Fibroblast of lung (primary cell): Measurements from ENCODE around the gene PDE3A. TPM values are rescaled to one million over a fixed set of nuclear protein-coding genes. Genes with fewer than 3 reads are reported as not detected.

ENCODE experiments used
- DNase-seq, 2 donors: peaks; one replicate each; pipeline versions ENCODE4 v3.0.0 to v3.0.0-alpha.2; 2010; ENCODE audit warnings: low read depth in 2 of 2
- H2AFZ ChIP-seq: 2 replicates; pipeline ENCODE4 v1.5.1; 2012; ENCODE audit warnings: low read length, control low read depth, inconsistent platforms
- H3K27ac ChIP-seq: 2 replicates; pipeline ENCODE4 v1.5.1; 2011; ENCODE audit warnings: low read length, control low read depth; ENCODE audit not compliant: insufficient read depth
- H3K27me3 ChIP-seq: 2 replicates; pipeline ENCODE4 v1.5.1; 2011; ENCODE audit warnings: mild to moderate bottlenecking, low read length; ENCODE audit not compliant: control insufficient read depth, insufficient read depth
- H3K36me3 ChIP-seq: 2 replicates; pipeline ENCODE4 v1.5.1; 2011; ENCODE audit warnings: low read length; ENCODE audit not compliant: control insufficient read depth, insufficient read depth
- H3K4me1 ChIP-seq: 2 replicates; pipeline ENCODE4 v1.5.1; 2011; ENCODE audit warnings: low read length; ENCODE audit not compliant: control insufficient read depth, insufficient read depth; ENCODE audit errors: extremely low read depth
- H3K4me2 ChIP-seq: 2 replicates; pipeline ENCODE4 v1.5.1; 2011; ENCODE audit warnings: low read length, control low read depth; ENCODE audit not compliant: insufficient read depth; ENCODE audit errors: extremely low read depth
- H3K4me3 ChIP-seq, 4 experiments: fragments of 200-600 bp in 1 of 4; sonication (generic) in 1 of 4; replicated peaks in 1 of 4; 2 replicates each; pipeline ENCODE4 v1.5.1; 2011 to 2016; ENCODE audit warnings: low read length in 4 of 4, low read depth in 3 of 4, mild to moderate bottlenecking in 3 of 4, control low read depth in 2 of 4, inconsistent platforms in 1 of 4, mixed read lengths in 1 of 4; ENCODE audit not compliant: insufficient read depth in 1 of 4; ENCODE audit errors: control extremely low read depth in 1 of 4
- H3K79me2 ChIP-seq: 2 replicates; pipeline ENCODE4 v1.5.1; 2012; ENCODE audit warnings: mild to moderate bottlenecking, low read length, inconsistent platforms; ENCODE audit not compliant: control insufficient read depth, insufficient read depth
- H3K9ac ChIP-seq: 2 replicates; pipeline ENCODE4 v1.5.1; 2011; ENCODE audit warnings: mild to moderate bottlenecking, low read length, control low read depth; ENCODE audit not compliant: insufficient read depth
- H3K9me3 ChIP-seq: 2 replicates; pipeline ENCODE4 v1.5.1; 2012; ENCODE audit warnings: low read depth, low read length; ENCODE audit not compliant: control insufficient read depth, insufficient read depth
- H4K20me1 ChIP-seq: 2 replicates; pipeline ENCODE4 v1.5.1; 2011; ENCODE audit warnings: low read length; ENCODE audit not compliant: control insufficient read depth, insufficient read depth; ENCODE audit errors: extremely low read depth
- CTCF ChIP-seq, 2 donors: IDR thresholded peaks in 1 of 2; conservative IDR thresholded peaks in 1 of 2; 1 replicate in 1 of 2; 2 replicates in 1 of 2; pipeline ENCODE4 v1.5.1; 2011 to 2012; ENCODE audit warnings: low read length in 2 of 2, control low read depth in 1 of 2, inconsistent platforms in 1 of 2, low read depth in 1 of 2, mild to moderate bottlenecking in 1 of 2
- EZH2 ChIP-seq: IDR thresholded peaks from 2 replicates; pipeline ENCODE4 v1.5.1; 2012; ENCODE audit warnings: low read length, control low read depth, mild to moderate bottlenecking; ENCODE audit errors: missing control alignments
- polyA plus RNA-seq, 2 donors: library from polyadenylated mRNA; depleted of rRNA in 1 of 2; stranded (reverse) in 1 of 2; unstranded in 1 of 2; fragments of >200 nt; gene quantifications; 2 replicates each; pipeline ENCODE4 v1.2.1, GENCODE V29; 2011 to 2012; ENCODE audit warnings: missing spikeins in 1 of 2
- total RNA-seq: library from RNA; depleted of rRNA; stranded (reverse); fragments of >200 nt; gene quantifications from 2 replicates; pipeline ENCODE4 v1.2.1, GENCODE V29; 2014

PDE3A gene
- total and polyA plus RNA-seq, 2 donors (not counting 1 experiment from before 2014, with no cell fraction given), result 0.17 to 2.7 TPM

- peak in 1 of 2 donors; percentile 15 for DNase-seq
- TF ChIP-seq CTCF (conservative IDR thresholded peaks at IDR 0.05 in 1 of 2, IDR thresholded peaks at IDR 0.05 in 1 of 2; ENCODE audit: low read depth in 1 of 2, low read length in 2 of 2) (no peak), EZH2 (no peak)
- Histone ChIP-seq H3K27me3 (no peaks in the 10 kb centered on the region), H4K20me1 (no peaks in the 10 kb centered on the region), H3K27ac (no peak overlapping the region), H3K36me3 (no peaks in the 10 kb centered on the region), H3K4me2 (no peak overlapping the region), H3K4me1 (no peaks in the 10 kb centered on the region), H3K79me2 (no peaks in the 10 kb centered on the region), H3K9ac (no peak overlapping the region), H3K9me3 (no peaks in the 10 kb centered on the region), H2AFZ (no peak overlapping the region), H3K4me3 (no peak overlapping the region)
Measured at GRCh38 chr12:20567413-20567812, 199.1 kb downstream of the PDE3A start.

- no peak overlapping the region for H3K27ac ChIP-seq
- H3K4me3 ChIP-seq, result no peak overlapping the region
- TF ChIP-seq EZH2 (no peak), CTCF (conservative IDR thresholded peaks at IDR 0.05 in 1 of 2, IDR thresholded peaks at IDR 0.05 in 1 of 2; ENCODE audit: low read depth in 1 of 2, low read length in 2 of 2) (no peak)
- H3K79me2 ChIP-seq, result no peaks in the 10 kb centered on the region
- H3K4me2 ChIP-seq, result no peak overlapping the region
- no peak overlapping the region for H2AFZ ChIP-seq
- H3K9me3 ChIP-seq, result no peaks in the 10 kb centered on the region
- no peaks in the 10 kb centered on the region for H3K4me1 ChIP-seq
- no peaks in the 10 kb centered on the region for H3K36me3 ChIP-seq
- no peak overlapping the region for H3K9ac ChIP-seq
- no peaks in the 10 kb centered on the region for H4K20me1 ChIP-seq
- no peak for DNase-seq
- H3K27me3 ChIP-seq, result no peaks in the 10 kb centered on the region
Measured at GRCh38 chr12:20572451-20572850, 204.1 kb downstream of the PDE3A start.

- Histone ChIP-seq H3K4me1 (no peaks in the 10 kb centered on the region), H3K9ac (no peak overlapping the region), H3K36me3 (no peaks in the 10 kb centered on the region), H3K4me3 (no peak overlapping the region), H3K27me3 (no peaks in the 10 kb centered on the region), H3K9me3 (no peaks in the 10 kb centered on the region), H2AFZ (no peak overlapping the region), H4K20me1 (no peaks in the 10 kb centered on the region), H3K4me2 (no peak overlapping the region), H3K79me2 (no peaks in the 10 kb centered on the region), H3K27ac (no peak overlapping the region)
- DNase-seq, result no peak
- TF ChIP-seq CTCF (conservative IDR thresholded peaks at IDR 0.05 in 1 of 2, IDR thresholded peaks at IDR 0.05 in 1 of 2; ENCODE audit: low read depth in 1 of 2, low read length in 2 of 2) (no peak), EZH2 (no peak)
Measured at GRCh38 chr12:20576528-20576927, 208.2 kb downstream of the PDE3A start.
